UCSD-AML1 (cell line): Measurements from ENCODE around the gene HOXC6.

ENCODE experiments used
- DNase-seq: peaks from one replicate; lab custom pipeline; 2025; ENCODE audit not compliant: unreplicated experiment; lab: John Stamatoyannopoulos, UW

The HOXC6 gene

GRCh38 chr12:54001283-54002187 lies 26.7 kb upstream of the HOXC6 start:
- no peak for DNase-seq

- no peak for DNase-seq
Observed at GRCh38 chr12:54002278-54002914, 25.8 kb upstream of the HOXC6 start.

GRCh38 chr12:54002915-54003389 lies 25.3 kb upstream of the HOXC6 start:
- no peak for DNase-seq

- DNase-seq = no peak
Observed at GRCh38 chr12:54003625-54004024, 24.6 kb upstream of the HOXC6 start.

GRCh38 chr12:54004063-54004840 lies 24.0 kb upstream of the HOXC6 start:
- DNase-seq = no peak

- no peak for DNase-seq
Observed at GRCh38 chr12:54004841-54005530, 23.3 kb upstream of the HOXC6 start.

- DNase-seq = no peak
Observed at GRCh38 chr12:54005531-54005852, 22.7 kb upstream of the HOXC6 start.

GRCh38 chr12:54005853-54006558 lies 22.2 kb upstream of the HOXC6 start:
- DNase-seq = peak; percentile 83

- DNase-seq = no peak
Observed at GRCh38 chr12:54006559-54007220, 21.6 kb upstream of the HOXC6 start.

- no peak for DNase-seq
Observed at GRCh38 chr12:54007538-54008259, 20.5 kb upstream of the HOXC6 start.

- no peak for DNase-seq
Observed at GRCh38 chr12:54008260-54008552, 20.0 kb upstream of the HOXC6 start.

GRCh38 chr12:54009171-54010052 lies 18.8 kb upstream of the HOXC6 start:
- DNase-seq = no peak

- no peak for DNase-seq
Observed at GRCh38 chr12:54010053-54010971, 17.9 kb upstream of the HOXC6 start.

- no peak for DNase-seq
Observed at GRCh38 chr12:54010972-54011664, 17.1 kb upstream of the HOXC6 start.

GRCh38 chr12:54011665-54012532 lies 16.3 kb upstream of the HOXC6 start:
- DNase-seq = no peak
